Measurements from ENCODE around the gene HACE1.

Gene HACE1

GRCh38 chr6:104768906-104769305 lies 90.8 kb downstream of the HACE1 start:
- no peak overlapping the region for H3K4me3 ChIP-seq (ENCODE audit: low read depth, low read length)
- ChIA-PET CTCF (interaction anchor here (0.5 to 6.4 kb wide), 5 partner anchors 77 to 301 kb away, joined by 3 to 55 read pairs (median 6); no protein-coding TSS in a partner anchor), POLR2A (no interaction called here)
- no peaks in the 10 kb centered on the region for H3K4me1 ChIP-seq (ENCODE audit: control insufficient read depth, insufficient read depth, low read length)
- H3K36me3 ChIP-seq (ENCODE audit: control insufficient read depth in 2 of 2, insufficient read depth in 1 of 2, low read length in 2 of 2), result peaks cover 0 to 24% of the 10 kb centered on the region in 2 experiments; a peak in 2 of 3 replicates
- no peak for TF ChIP-seq ZNF37A (tag by site-specific recombination; IDR thresholded peaks at IDR 0.05)
- no peak for TF ChIP-seq SALL2 (tag by site-specific recombination; IDR thresholded peaks at IDR 0.05; ENCODE audit: borderline replicate concordance)
- TF ChIP-seq ZNF707 (tag by site-specific recombination; IDR thresholded peaks at IDR 0.05), result no peak
- no peak for TF ChIP-seq ZBTB7A (tag by site-specific recombination; IDR thresholded peaks at IDR 0.05; ENCODE audit: low read depth)
- TF ChIP-seq CTCF (tag by site-specific recombination; IDR thresholded peaks at IDR 0.05), result no peak
- TF ChIP-seq ZNF76 (tag by site-specific recombination; IDR thresholded peaks at IDR 0.05; ENCODE audit: borderline replicate concordance, low read depth), result no peak
- TF ChIP-seq ZNF24 (tag by site-specific recombination; IDR thresholded peaks at IDR 0.05), result no peak
- no peak for TF ChIP-seq ZNF558 (tag by site-specific recombination; IDR thresholded peaks at IDR 0.05)
- TF ChIP-seq ZBTB1 (tag by site-specific recombination; IDR thresholded peaks at IDR 0.05), result no peak
- no peak for TF ChIP-seq ELK4 (IDR thresholded peaks at IDR 0.05; ENCODE audit: borderline replicate concordance, low read depth, low read length)
- no peak for TF ChIP-seq ZFP69B (tag by site-specific recombination; IDR thresholded peaks at IDR 0.05)
- TF ChIP-seq SCRT1 (tag by site-specific recombination; IDR thresholded peaks at IDR 0.05; ENCODE audit: borderline replicate concordance), result no peak
- no peak for TF ChIP-seq ZNF830 (tag by site-specific recombination; IDR thresholded peaks at IDR 0.05; ENCODE audit: low read depth)
- no peak for TF ChIP-seq TCF7L2 (IDR thresholded peaks at IDR 0.05; ENCODE audit: borderline replicate concordance, low read depth, low read length)
- TF ChIP-seq RBAK (tag by site-specific recombination; IDR thresholded peaks at IDR 0.05), result no peak
- no peak for TF ChIP-seq ZIC2 (tag by site-specific recombination; IDR thresholded peaks at IDR 0.05)
- no peak for TF ChIP-seq PBX3 (CRISPR knock-in tag; IDR thresholded peaks at IDR 0.05)
- TF ChIP-seq ZNF580 (tag by site-specific recombination; IDR thresholded peaks at IDR 0.05), result no peak
- no peak for TF ChIP-seq ZNF335 (tag by site-specific recombination; conservative IDR thresholded peaks at IDR 0.05)
- no peak overlapping the region for H3K27ac ChIP-seq (ENCODE audit: extremely low read depth, low read depth, low read length)
- H3K9me3 ChIP-seq (ENCODE audit: control insufficient read depth, insufficient read depth, low read depth, low read length), result no peaks in the 10 kb centered on the region

- ChIA-PET POLR2A (no interaction called here), CTCF (interaction anchor here (1.1 to 6.4 kb wide), 3 partner anchors 83 to 240 kb away, joined by 3 to 55 read pairs (median 4); no protein-coding TSS in a partner anchor)
- peaks cover 0 to 23% of the 10 kb centered on the region in 2 experiments; a peak in 2 of 3 replicates for H3K36me3 ChIP-seq (ENCODE audit: control insufficient read depth in 2 of 2, insufficient read depth in 1 of 2, low read length in 2 of 2)
- no peaks in the 10 kb centered on the region for H3K9me3 ChIP-seq (ENCODE audit: control insufficient read depth, insufficient read depth, low read depth, low read length)
- H3K4me1 ChIP-seq (ENCODE audit: control insufficient read depth, insufficient read depth, low read length), result no peaks in the 10 kb centered on the region
- H3K4me3 ChIP-seq (ENCODE audit: low read depth, low read length), result no peak overlapping the region
- H3K27ac ChIP-seq (ENCODE audit: extremely low read depth, low read depth, low read length), result no peak overlapping the region
- TF ChIP-seq BCL6B (tag by site-specific recombination; IDR thresholded peaks at IDR 0.05) (no peak), ZNF624 (tag by site-specific recombination; IDR thresholded peaks at IDR 0.05) (no peak), RBAK (tag by site-specific recombination; IDR thresholded peaks at IDR 0.05) (no peak), HOXC10 (CRISPR knock-in tag; IDR thresholded peaks at IDR 0.05) (no peak), ZBTB8A (tag by site-specific recombination; IDR thresholded peaks at IDR 0.05) (no peak), KLF10 (tag by site-specific recombination; IDR thresholded peaks at IDR 0.05) (no peak), SP3 (tag by site-specific recombination; IDR thresholded peaks at IDR 0.05) (no peak), REST (tag by site-specific recombination; IDR thresholded peaks at IDR 0.05) (no peak), PRDM1 (tag by site-specific recombination; IDR thresholded peaks at IDR 0.05) (no peak), ZNF155 (tag by site-specific recombination; IDR thresholded peaks at IDR 0.05) (no peak), ZNF600 (tag by site-specific recombination; IDR thresholded peaks at IDR 0.05) (no peak)
Observed at GRCh38 chr6:104766595-104766994, 93.1 kb downstream of the HACE1 start.
